HG02610 (cell line): ENCODE data around the gene KRTAP5-3.

ENCODE experiments used
- ATAC-seq: cut with Tn5 transposase; IDR thresholded peaks from one replicate; pipeline ENCODE4 v1.9.1; 2021; ENCODE audit warnings: mild to moderate bottlenecking, moderate library complexity; ENCODE audit not compliant: unreplicated experiment

Gene KRTAP5-3

DNA sequence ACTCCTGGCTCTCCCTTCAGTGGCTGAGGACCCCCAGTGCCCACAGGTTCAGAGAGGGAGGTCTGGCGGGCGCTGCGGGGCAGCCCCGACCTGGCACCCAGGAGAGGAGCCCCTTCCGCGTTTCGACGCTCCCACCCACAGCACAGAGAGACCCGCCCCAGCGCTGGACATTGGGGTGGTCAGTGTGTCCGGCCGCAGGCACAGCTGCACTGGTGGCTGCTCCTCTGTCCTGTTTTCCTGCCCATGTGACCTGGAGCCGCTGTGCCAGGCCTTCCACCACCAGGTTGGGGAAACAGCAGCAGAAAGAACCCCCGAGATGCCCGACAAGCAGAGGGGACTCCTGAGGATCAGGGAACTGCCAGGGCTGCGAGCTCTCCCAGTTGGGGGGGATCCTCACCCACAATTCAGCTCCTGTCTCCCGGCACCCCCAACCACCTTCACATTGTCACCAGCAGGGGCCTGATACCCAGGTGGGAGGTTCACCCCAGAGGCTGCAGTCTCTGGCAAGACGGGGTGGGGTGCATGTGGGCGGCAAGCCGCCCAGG lies 35.0 kb upstream of the KRTAP5-3 start:
- no peak for ATAC-seq

- no peak for ATAC-seq
Measured at GRCh38 chr11:1642288-1643145, 34.3 kb upstream of the KRTAP5-3 start.

GRCh38 chr11:1641096-1641495 lies 32.8 kb upstream of the KRTAP5-3 start:
- no peak for ATAC-seq

DNA sequence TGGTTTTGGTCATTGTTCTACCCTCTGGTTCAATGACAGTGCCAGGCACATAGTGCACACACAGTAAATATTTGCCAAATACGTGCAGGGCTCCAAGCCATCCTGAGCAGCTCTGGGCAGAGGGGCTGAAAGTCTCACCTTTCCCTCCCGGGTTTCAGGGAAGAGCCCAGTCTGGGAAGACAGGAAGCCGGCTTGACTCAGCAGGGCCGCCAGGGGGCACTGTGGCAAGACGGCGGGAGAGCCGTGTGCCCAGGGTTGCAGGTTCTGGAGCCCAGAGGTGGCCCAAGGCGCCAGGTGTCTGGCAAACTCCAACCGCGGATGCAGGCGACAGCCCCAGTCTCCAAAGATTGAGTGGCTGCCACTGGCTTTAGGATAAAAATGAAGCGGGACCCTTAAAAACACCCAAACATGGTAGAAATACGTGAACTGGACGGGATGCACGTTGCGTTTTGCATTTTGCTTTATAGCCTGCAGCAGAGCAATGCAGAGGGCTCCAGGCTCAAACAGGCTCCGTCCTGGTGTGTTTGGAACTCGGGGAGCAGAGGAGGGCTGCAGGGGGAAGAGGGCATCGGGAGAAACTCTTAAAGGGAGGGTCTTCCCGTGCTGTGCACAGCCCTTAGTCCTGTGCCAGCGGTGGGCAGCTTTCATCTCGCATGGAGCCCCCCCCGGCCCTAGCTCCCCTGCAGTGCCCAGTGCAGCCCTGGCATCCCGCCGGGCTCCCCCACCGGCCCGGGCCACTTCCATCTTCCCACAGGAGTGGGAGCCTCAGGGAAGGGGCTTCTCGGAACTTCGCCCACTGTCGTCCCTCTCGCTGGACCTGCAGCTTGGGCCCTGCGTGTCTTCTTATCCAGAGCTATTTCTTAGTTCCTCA lies 32.0 kb upstream of the KRTAP5-3 start:
- no peak for ATAC-seq

DNA sequence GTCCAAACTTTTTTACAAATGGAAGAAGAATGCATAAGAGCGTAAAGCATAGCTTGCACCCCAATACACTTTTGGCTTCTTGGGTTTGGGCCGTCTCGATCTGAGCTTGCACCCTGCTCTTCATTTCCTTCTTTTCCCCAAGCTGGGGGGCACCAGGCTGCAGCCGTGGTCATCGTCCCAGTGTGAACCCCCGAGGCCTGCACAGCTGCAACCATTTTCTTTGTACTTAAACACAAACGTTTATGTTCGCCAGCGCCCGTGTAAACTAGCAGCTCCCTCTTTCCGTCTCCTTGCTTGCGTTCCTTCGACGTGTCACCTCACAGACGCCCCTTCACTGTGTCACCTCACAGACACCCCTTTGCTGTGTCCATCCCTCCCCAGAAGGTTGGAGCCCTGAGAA lies 31.4 kb upstream of the KRTAP5-3 start:
- no peak for ATAC-seq

GRCh38 chr11:1639102-1639620 lies 30.9 kb upstream of the KRTAP5-3 start:
- no peak for ATAC-seq

GRCh38 chr11:1638344-1638743 lies 30.1 kb upstream of the KRTAP5-3 start:
- ATAC-seq = no peak

DNA sequence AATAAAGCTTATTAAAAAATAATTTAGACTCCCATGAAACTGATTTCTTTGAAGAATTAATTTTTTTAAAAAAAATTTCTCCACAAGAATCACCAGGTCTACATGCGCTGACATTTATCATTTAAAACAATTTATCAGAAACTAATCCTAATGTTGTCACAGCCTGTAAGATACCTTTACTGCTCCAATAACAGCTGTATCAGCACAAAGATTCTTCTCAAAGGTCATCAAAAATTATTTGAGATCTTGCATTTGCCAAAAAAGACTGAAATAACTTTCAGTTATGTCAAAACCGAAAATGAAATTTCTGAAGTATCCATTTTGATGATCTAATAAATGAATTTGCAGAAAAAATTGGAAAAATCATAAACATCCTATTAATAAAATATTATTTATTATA lies 29.4 kb upstream of the KRTAP5-3 start:
- ATAC-seq = no peak

- ATAC-seq = no peak
Measured at GRCh38 chr11:1636291-1636950, 28.2 kb upstream of the KRTAP5-3 start.

DNA sequence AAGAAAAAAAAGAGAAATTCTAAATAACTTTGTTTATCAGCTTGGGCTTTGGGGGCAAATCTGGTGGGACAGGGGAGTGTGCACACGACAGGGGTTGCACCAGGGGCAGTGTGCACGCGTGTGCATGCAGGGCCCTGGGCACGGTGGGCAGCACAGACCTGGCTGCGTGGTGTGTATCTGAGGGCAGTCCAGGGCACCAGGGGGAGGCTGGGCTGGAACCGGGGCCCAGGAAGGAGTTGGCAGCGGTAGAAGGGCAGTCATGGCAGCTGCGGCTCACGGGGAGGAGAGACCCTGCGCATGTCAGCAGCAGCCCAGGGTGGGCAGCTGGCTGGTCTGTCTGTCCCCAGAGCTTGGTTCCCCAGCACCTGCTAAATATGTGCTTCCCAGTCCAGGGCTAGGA lies 25.6 kb upstream of the KRTAP5-3 start:
- ATAC-seq = no peak

GRCh38 chr11:1632053-1632714 lies 23.9 kb upstream of the KRTAP5-3 start:
- ATAC-seq = no peak

- no peak for ATAC-seq
Measured at GRCh38 chr11:1631066-1631568, 22.9 kb upstream of the KRTAP5-3 start.

GRCh38 chr11:1630271-1630670 lies 22.0 kb upstream of the KRTAP5-3 start:
- no peak for ATAC-seq

DNA sequence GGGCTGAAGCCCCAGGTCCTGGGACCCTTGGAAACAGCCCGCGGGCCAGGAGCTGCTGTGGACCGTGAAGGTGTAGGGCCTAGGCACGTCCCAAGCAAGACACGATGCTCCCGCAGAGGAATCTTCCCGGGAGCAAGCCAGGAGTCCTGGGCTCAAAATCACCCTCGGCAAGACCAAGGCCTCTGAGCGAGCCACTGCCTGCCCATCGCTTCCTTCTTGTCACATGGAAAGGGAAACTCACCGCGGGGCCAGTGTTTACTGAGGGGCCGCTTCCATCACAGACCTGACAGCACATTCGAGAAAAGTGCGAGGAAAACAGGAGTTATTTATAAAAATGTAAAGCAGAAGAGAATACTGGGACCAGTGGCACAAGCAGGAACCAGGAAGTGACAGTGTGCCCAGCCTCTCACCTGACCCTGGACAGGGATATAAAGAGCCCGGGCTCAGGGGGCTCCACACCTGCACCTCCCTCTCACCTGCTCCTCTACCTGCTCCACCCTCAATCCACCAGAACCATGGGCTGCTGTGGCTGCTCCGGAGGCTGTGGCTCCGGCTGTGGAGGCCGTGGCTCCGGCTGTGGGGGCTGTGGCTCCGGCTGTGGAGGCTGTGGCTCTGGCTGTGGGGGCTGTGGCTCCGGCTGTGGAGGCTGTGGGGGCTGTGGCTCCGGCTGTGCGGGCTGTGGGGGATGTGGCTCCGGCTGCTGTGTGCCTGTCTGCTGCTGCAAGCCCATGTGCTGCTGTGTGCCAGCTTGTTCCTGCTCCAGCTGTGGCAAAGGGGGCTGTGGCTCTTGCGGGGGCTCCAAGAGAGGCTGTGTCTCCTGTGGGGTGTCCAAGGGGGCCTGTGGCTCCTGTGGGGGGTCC lies 21.3 kb upstream of the KRTAP5-3 start, which contains the start of gene KRTAP5-5:
KRTAP5-5 (plus strand) TSS at position 450 of the 860 bp plus-strand sequence; CDS start at position 516, 66 bp downstream.
- no peak for ATAC-seq

DNA sequence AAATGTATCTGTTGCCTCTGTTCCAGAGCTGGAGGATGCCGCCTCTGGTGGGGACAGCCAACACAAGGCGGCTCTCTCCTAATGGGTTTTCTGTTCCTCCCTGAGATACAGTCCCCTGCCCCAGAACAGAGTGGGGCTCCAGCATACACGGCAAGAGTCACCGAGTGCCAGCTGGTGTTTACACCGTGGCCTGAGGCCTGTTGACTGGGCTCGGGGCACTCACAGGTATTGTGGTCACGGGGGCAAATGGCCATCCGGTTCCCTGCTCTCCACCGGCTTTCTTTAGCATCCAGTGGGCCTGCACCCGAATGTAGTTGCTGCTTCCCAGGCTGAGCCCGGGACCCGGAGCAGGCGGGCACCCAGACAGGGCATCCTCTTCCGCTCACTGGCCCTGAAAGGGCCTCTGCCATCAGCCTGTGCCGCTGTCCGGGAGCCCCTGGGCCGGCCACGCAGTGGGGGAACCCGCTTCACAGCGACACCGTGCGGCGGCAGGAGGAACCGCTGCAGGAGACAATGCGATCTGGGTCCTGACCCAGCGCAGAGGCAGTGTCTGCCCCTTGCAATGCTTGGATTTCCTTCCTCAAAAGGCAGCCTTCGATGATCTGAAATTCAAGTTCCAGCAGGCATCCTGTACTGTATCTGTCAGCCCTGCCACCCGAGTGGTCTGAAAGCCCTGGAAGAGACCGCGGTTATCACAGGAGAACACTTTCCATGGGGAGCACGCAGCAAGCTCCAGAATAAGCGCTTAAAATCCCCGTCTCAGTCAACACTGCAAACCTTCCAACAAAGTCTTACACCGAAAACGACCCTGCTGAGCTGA lies 20.5 kb upstream of the KRTAP5-3 start:
- no peak for ATAC-seq

GRCh38 chr11:1625541-1625940 lies 17.3 kb upstream of the KRTAP5-3 start:
- no peak for ATAC-seq

DNA sequence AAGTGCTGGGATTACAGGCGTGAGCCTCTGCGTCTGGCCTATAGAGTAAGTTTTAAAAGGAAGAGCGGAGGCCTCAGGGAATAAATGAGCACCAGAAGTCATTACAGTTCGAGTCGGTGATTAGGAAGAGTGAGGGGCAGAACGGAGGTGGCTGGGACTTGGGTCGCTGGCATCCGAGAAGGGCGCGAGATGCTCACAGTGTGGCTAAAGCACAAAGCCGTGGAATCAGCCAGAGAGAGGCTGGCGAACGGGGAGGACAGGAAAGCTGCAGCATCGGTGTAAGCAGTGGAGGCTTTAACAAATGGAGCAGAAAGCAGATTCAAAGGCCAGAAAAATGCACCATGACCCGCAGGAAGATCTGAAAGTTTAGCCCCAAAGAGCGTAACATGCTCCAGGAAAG lies 16.4 kb upstream of the KRTAP5-3 start:
- ATAC-seq = no peak

DNA sequence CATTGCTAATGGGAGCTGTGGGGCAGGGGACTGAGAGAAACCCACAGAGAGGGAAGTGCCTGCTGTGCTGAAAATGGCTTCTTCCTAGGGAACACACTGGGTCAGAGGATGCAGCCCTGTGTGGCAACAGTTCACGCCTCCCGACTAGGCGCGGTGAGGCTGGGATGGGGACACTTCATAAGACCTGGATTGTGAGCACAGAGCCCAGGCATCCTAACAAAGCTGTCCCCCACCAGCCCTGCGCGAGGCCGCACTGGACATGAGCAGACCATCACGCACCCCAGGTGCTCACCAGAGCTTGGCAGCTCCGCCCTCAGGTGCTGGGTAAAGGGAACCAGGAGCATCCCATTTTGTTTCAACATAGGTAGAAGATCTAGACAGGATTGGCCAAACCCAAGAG lies 15.5 kb upstream of the KRTAP5-3 start:
- no peak for ATAC-seq
